ENCODE data around the gene RSPRY1. TPM values are rescaled to one million over a fixed set of nuclear protein-coding genes. Genes with fewer than 3 reads are reported as not detected.
A peak's percentile ranks its signal among the peaks of the same experiment; 100 is the strongest.

The RSPRY1 gene
- total RNA-seq, 1 experiment from 2014 or later = 24.9 TPM

GRCh38 chr16:57234707-57235092 lies 48.6 kb downstream of the RSPRY1 start:
- no TSS peak for BruUV-seq (replicated peaks)
- peaks cover 12 to 37% of the 10 kb centered on the region in 2 experiments; a peak in 3 of 4 replicates for H3K36me3 ChIP-seq (ENCODE audit: control insufficient read depth in 1 of 2, insufficient read depth in 2 of 2, low read length in 2 of 2)
- RAD21 ChIA-PET (ENCODE audit: low non-redundant PET in 1 of 2, low total read pairs in 2 of 2, uncharacterized antibody in 2 of 2, unreplicated experiment in 2 of 2) = no interaction called here

GRCh38 chr16:57235128-57236021 lies 49.2 kb downstream of the RSPRY1 start:
- H3K4me1 ChIP-seq (ENCODE audit: control insufficient read depth in 1 of 2, insufficient read depth in 2 of 2, low read length in 2 of 2) = peaks cover 0 to 13% of the 10 kb centered on the region in 2 experiments; a peak in 2 of 4 replicates
- ATAC-seq (peak; percentile 50; the same call in 1 of the 2 replicates), DNase-seq (ENCODE audit: low read depth, low spot score) (no peak)
- H3K79me2 ChIP-seq (ENCODE audit: insufficient read depth, low read length) = no peaks in the 10 kb centered on the region
- intact Hi-C loops (cut with micrococcal nuclease) = no loop called here
- no peaks in the 10 kb centered on the region for H3K9me3 ChIP-seq (ENCODE audit: control insufficient read depth in 1 of 2, insufficient read depth in 1 of 2, low read depth in 1 of 2, low read length in 2 of 2)
- CTCF ChIA-PET = no interaction called here
- H2AFZ ChIP-seq (ENCODE audit: low read depth, low read length, poor library complexity, severe bottlenecking) = no peak overlapping the region
- H4K20me1 ChIP-seq (ENCODE audit: insufficient read depth) = no peaks in the 10 kb centered on the region
- 0 out of 2 replicates have a peak, but pooled peaks have one; percentile 18 for TF ChIP-seq FOSL1 (IDR thresholded peaks at IDR 0.05; ENCODE audit: low read depth)
- TF ChIP-seq TCF7L2 (IDR thresholded peaks at IDR 0.05; ENCODE audit: borderline replicate concordance, extremely low read depth, insufficient read depth, insufficient read length) = no peak
- H3K4me2 ChIP-seq (ENCODE audit: low read length) = peak overlapping the region; percentile 5; the same call in 1 of the 2 replicates
- RAD21 ChIA-PET (ENCODE audit: low non-redundant PET in 1 of 2, low total read pairs in 2 of 2, uncharacterized antibody in 2 of 2, unreplicated experiment in 2 of 2) = no interaction called here
- H3K4me3 ChIP-seq (replicated peaks in 1 of 2; ENCODE audit: low read depth in 1 of 2, low read length in 2 of 2) = no peak overlapping the region
- H3K9ac ChIP-seq (ENCODE audit: low read length) = no peak overlapping the region
- no peaks in the 10 kb centered on the region for H3K27me3 ChIP-seq (ENCODE audit: insufficient read depth, low read length)
- no TSS peak for BruUV-seq (replicated peaks)
- no peaks in the 10 kb centered on the region for H3K9me2 ChIP-seq (ENCODE audit: insufficient read depth)
- H3K27ac ChIP-seq (ENCODE audit: low read depth, low read length) = no peak overlapping the region
- peaks cover 12 to 38% of the 10 kb centered on the region in 2 experiments; a peak in 3 of 4 replicates for H3K36me3 ChIP-seq (ENCODE audit: control insufficient read depth in 1 of 2, insufficient read depth in 2 of 2, low read length in 2 of 2)
- POLR2A ChIA-PET = interaction anchor here (0.6 kb wide), 1 partner anchor 90 kb away, joined by 4 read pairs; no protein-coding TSS in a partner anchor

More at GRCh38 chr16:57234707-57235092, 48.6 kb downstream of the RSPRY1 start:
- DNase-seq (ENCODE audit: low read depth, low spot score) (no peak), ATAC-seq (no peak)
- intact Hi-C loops (cut with micrococcal nuclease) = no loop called here
- Histone ChIP-seq H3K4me1 (ENCODE audit: control insufficient read depth in 1 of 2, insufficient read depth in 2 of 2, low read length in 2 of 2) (peaks cover 0 to 13% of the 10 kb centered on the region in 2 experiments; a peak in 2 of 4 replicates), H3K4me3 (replicated peaks in 1 of 2; ENCODE audit: low read depth in 1 of 2, low read length in 2 of 2) (no peak overlapping the region), H3K27ac (ENCODE audit: low read depth, low read length) (no peak overlapping the region), H2AFZ (ENCODE audit: low read depth, low read length, poor library complexity, severe bottlenecking) (no peak overlapping the region), H3K9me2 (ENCODE audit: insufficient read depth) (no peaks in the 10 kb centered on the region), H3K9me3 (ENCODE audit: control insufficient read depth in 1 of 2, insufficient read depth in 1 of 2, low read depth in 1 of 2, low read length in 2 of 2) (no peaks in the 10 kb centered on the region), H4K20me1 (ENCODE audit: insufficient read depth) (no peaks in the 10 kb centered on the region), H3K9ac (ENCODE audit: low read length) (no peak overlapping the region), H3K4me2 (ENCODE audit: low read length) (no peak overlapping the region), H3K27me3 (ENCODE audit: insufficient read depth, low read length) (no peaks in the 10 kb centered on the region), H3K79me2 (ENCODE audit: insufficient read depth, low read length) (no peaks in the 10 kb centered on the region)
- ChIA-PET POLR2A (no interaction called here), CTCF (no interaction called here)
- TF ChIP-seq EZH2phosphoT487 (IDR thresholded peaks at IDR 0.05; ENCODE audit: borderline replicate concordance) (no peak), ELF1 (IDR thresholded peaks at IDR 0.05; ENCODE audit: borderline replicate concordance, low read depth) (no peak), ATF3 (IDR thresholded peaks at IDR 0.05) (no peak)

Data from HCT116 (cell line).